Inflammatory macrophage treated with lipopolysaccharide for 4 hours (primary cell): ENCODE results near the gene FBLN7.

Source experiments
- DNase-seq: peaks from one replicate; pipeline ENCODE4 v3.0.0-alpha.2; 2020

FBLN7 gene

GRCh38 chr2:112140899-112141625, 2.9 kb downstream of the FBLN7 start:
- no peak for DNase-seq

- no peak for DNase-seq
These were observed 3.4 kb downstream of the FBLN7 start for GRCh38 chr2:112141626-112142007.

- no peak for DNase-seq
These were observed 4.4 kb downstream of the FBLN7 start for GRCh38 chr2:112142525-112143078.

- no peak for DNase-seq
These were observed 5.0 kb downstream of the FBLN7 start for GRCh38 chr2:112143150-112143549.

GRCh38 chr2:112144966-112145365, 6.8 kb downstream of the FBLN7 start:
- DNase-seq: no peak

- no peak for DNase-seq
These were observed 9.4 kb downstream of the FBLN7 start for GRCh38 chr2:112147382-112148168.

- DNase-seq: no peak
These were observed 10.3 kb downstream of the FBLN7 start for GRCh38 chr2:112148477-112148876.

- no peak for DNase-seq
These were observed 11.0 kb downstream of the FBLN7 start for GRCh38 chr2:112149194-112149593.

- no peak for DNase-seq
These were observed 11.8 kb downstream of the FBLN7 start for GRCh38 chr2:112149866-112150435.

GRCh38 chr2:112150447-112150846, 12.3 kb downstream of the FBLN7 start:
- DNase-seq: no peak

GRCh38 chr2:112150851-112151250, 12.7 kb downstream of the FBLN7 start:
- DNase-seq: no peak

GRCh38 chr2:112151271-112151670, 13.1 kb downstream of the FBLN7 start:
- peak; percentile 32 for DNase-seq

- no peak for DNase-seq
These were observed 13.7 kb downstream of the FBLN7 start for GRCh38 chr2:112151701-112152440.

- no peak for DNase-seq
These were observed 14.4 kb downstream of the FBLN7 start for GRCh38 chr2:112152476-112153178.

GRCh38 chr2:112153179-112153490, 14.9 kb downstream of the FBLN7 start:
- no peak for DNase-seq

GRCh38 chr2:112153501-112153900, 15.3 kb downstream of the FBLN7 start:
- no peak for DNase-seq

GRCh38 chr2:112154246-112155117, 16.3 kb downstream of the FBLN7 start:
- no peak for DNase-seq

- DNase-seq: peak; percentile 8
These were observed 17.4 kb downstream of the FBLN7 start for GRCh38 chr2:112155331-112156151.

- no peak for DNase-seq
These were observed 18.2 kb downstream of the FBLN7 start for GRCh38 chr2:112156152-112156986.

GRCh38 chr2:112157472-112157871, 19.3 kb downstream of the FBLN7 start:
- no peak for DNase-seq
